Testis (tissue), 2 donors: Measurements from ENCODE around the gene CNIH3.

Experiments
- CTCF ChIP-seq, 3 experiments: fragments of 450-650 bp in 2 of 3; fragments of 200-600 bp in 1 of 3; sonication (generic) in 1 of 3; IDR thresholded peaks; one replicate each; pipeline ENCODE4 v1.5.1; 2016 to 2019; ENCODE audit warnings: antibody characterized with exemption in 3 of 3, mild to moderate bottlenecking in 2 of 3, moderate library complexity in 1 of 3
- POLR2A ChIP-seq: fragments of 450-650 bp; IDR thresholded peaks from one replicate; pipeline ENCODE4 v1.6.1; 2017; ENCODE audit warnings: antibody characterized with exemption, mild to moderate bottlenecking, moderate library complexity

- TF ChIP-seq POLR2A, result no peak
- no peak for TF ChIP-seq CTCF (IDR thresholded peaks at IDR 0.05)
Measured at GRCh38 chr1:224734261-224734935, 118.3 kb downstream of the CNIH3 start.
